Activated T-helper 9 cell treated with anti-CD3 and anti-CD28 coated beads, Interleukin-2, amount 50 U/mL, for 16 hours (primary cell): ENCODE results near the gene NCL.
A peak's percentile ranks its signal among the peaks of the same experiment; 100 is the strongest.
"Not testable (repeated sequence)": the region's sequence is repeated elsewhere in the genome, so short reads cannot be mapped to it uniquely, and the experiment has no call there.

Experiments used
- DNase-seq: peaks from one replicate; pipeline ENCODE4 v3.0.0-alpha.2; 2020; ENCODE audit warnings: low read depth

Gene NCL

GRCh38 chr2:231430437-231430836 lies 33.8 kb downstream of the NCL start:
- DNase-seq, result not testable (repeated sequence)

DNA sequence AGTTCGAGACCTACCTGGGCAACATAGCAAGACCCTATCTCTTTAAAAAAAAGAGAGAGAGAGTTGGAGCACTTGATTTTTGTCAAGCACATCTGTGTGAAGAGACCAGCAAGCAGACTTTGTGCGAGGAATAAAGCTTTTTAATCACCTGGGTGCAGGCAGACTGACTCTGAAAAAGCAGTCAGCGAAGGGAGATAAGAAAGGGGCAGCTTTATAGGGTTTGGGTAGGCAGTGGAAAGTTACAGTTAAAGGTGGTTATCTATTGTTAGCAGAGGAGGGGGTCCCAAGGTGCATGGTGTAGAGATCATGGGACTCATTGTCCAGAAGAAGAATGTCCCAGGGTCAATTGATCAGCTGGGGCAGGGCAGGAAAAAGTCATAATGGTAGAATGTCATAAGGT lies 34.4 kb downstream of the NCL start:
- no peak for DNase-seq

DNA sequence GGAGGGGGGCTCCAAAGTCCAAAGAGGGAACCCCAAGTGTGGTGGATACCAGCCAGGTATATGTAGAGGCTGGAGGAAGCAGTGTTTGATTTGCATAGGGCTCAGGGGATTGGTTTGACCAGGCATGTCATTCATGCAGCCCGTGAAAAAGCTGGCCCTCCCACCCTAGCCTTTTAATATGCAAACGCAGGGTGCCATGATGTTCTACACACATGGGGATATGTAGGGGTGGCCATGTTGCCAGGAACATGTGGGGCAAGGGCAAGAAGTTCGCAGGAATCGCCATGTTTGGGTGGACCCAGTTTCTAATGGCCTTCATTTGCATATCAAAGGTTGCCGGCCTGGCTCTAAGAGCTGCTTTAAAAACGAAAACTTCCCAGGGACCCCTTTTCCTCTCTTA lies 35.1 kb downstream of the NCL start:
- DNase-seq, result no peak

GRCh38 chr2:231427116-231427515 lies 37.2 kb downstream of the NCL start:
- DNase-seq, result no peak

DNA sequence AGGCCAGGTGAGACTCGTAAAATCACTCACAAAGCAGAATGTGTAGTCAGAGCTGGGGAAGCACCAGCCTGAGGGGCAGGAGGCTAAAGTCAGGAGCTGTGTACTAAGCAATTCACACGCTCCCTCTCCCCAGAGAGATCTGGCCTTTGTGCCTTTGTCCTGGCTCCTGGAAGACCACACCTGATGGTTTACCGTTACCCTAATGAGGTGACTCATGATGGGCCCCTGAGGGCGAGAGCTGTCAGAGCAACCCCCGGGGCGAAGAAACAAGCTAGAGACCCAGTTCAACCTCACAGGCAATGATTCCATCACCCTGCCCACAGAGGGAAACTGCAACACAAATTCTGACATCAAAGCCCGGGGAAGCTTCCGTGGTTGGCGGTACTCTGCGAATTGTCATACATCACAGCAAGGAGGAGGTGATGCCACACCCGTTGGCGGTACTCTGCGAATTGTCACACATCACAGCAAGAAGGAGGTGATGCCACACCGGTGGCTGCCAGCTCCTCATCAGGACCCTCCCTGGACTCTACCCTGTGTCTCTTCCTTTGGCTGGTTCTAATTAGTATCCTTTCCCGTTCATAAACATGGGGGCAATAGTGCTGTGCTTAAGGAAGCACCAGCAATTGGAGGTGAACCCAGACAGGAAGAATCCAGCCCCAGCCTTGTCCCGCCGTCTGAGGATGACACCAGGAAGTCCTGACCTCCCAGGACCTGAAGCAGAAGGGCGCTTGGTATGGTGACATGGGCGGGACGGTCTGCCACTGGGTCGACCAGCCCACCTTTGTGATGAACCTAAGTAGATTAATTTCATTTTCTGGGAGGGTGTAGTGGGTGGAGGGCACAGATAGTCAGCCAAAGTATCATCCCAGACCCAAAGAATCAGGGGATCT lies 38.2 kb downstream of the NCL start:
- peak; percentile 58 for DNase-seq

- no peak for DNase-seq
Observed at GRCh38 chr2:231425291-231425810, 38.9 kb downstream of the NCL start.

GRCh38 chr2:231423176-231423575 lies 41.1 kb downstream of the NCL start:
- DNase-seq, result no peak

DNA sequence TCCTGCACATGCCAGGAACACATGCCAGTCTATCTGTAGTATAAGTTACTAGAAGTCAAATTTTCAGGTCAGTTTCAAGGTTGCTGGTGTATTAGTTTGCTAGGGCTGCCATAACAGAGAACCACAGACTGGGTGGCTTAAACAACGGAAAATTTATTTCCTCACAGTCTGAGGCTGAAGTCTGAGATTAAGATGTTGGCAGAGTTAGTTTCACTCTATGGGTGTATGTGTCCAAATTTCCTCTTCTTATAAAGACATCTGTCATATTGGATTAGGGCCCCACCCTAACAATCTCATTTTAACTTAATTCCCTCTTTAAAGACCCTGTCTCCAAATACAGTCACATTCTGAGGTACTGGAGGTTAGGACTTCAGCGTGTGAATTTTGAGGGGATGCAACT lies 42.2 kb downstream of the NCL start:
- no peak for DNase-seq

DNA sequence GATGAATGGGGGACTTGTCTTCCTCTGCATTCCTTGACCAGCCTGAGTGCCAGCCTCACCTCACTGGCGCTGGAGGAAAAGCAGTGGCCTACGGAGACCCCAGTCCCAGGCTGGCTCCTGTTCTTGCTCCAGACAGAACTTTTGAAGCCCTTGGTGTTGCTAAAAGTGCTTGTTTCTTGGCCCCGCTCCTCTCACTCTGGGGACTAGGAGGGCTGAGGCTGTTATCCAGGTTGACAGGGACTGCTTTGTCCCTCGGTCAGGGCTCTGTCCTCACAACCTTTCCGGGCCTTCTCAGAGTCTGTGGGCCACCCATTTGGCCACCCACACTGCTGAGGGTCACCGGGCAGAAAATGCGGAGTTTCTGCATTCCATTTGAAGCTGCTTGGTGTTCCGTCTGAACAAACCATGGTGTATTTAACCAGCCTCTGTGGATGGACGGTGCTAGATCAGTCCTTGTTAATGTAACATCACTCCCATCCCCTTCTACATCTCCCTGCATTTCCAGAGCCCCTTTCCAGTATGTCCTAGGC lies 43.2 kb downstream of the NCL start:
- no peak for DNase-seq

DNA sequence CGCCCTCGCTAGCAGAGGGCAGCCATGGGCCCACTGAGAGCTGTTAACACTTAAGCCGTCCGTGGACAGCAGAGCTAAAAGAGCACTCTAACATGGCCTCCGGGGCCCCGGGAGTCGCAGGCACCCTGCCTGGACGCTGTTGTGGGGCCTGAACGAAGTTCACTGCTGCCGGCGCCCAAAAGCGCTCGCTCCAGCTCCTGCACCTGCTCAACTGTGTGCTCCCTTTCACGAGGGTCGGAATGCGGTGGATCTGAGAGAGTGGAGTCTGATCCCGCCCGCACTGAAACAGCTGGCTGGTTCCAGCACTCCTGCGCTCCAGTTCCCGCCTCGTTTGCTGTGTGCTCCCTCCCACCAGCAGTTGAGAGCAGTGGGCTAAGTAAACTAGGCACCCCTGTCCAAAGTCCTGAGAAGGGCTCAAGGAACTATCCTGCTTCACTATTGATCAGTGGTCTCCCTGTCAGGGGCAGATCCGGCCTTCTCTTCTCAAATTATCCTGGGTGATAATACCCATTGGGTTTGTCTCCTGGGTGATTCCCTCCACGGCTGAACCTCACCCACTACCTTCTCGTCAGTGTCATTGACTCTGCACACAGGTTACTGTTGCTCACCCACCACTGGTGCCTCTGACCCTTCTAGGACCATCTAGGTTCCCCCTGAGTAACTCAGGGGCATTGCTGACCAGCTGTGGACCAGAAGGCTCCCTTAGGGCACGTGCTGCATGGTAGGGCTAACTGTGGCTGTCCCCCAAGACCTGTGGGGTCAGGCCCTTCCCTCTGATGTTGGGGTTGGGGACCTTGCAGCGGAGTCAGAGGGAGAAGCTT lies 45.3 kb downstream of the NCL start:
- no peak for DNase-seq

DNA sequence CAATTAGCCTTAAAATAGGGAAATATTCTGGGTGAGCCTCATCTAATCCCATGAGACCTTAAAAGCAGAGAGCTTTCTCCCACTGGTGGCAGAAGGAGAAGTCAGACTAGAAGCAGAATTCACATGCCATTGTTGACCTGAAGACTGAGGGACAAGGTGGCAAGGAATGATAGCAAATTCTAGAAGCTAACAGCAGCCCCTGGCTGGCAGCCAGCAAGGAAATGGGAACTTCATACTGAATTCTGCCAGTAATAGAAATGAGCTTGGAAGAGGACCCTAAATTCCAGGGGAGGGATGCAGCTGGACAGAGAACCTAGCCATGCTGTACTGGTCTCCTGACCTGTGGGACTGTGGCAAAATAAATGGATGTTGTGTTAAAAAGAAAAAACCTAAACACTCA lies 49.3 kb downstream of the NCL start:
- DNase-seq, result no peak

DNA sequence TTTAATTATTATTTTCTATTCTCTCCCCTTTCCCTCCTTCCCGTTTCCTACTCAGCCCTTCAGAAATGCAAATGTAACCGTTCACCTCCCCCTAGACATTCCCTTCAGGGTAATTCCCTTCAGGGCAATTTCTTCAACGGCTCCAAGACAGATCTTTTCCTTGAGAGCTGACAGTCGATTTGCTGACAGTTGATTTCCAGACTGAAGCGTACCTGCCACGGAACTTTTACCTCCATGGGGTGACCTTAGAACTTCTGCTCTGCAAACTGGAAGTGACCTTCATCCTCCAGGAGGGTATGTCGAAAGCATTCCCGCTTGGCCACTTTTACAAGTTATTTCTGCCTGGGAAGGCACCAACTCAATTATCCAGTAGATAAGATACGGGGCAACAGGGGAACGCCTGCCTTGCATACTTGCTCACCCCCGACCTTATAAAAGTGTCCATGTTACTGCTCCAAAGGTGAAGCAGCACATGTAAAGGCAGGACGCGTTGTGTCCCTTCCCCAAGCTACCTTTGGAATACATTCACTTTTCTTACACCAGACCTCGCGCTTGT lies 50.3 kb downstream of the NCL start:
- DNase-seq, result no peak

DNA sequence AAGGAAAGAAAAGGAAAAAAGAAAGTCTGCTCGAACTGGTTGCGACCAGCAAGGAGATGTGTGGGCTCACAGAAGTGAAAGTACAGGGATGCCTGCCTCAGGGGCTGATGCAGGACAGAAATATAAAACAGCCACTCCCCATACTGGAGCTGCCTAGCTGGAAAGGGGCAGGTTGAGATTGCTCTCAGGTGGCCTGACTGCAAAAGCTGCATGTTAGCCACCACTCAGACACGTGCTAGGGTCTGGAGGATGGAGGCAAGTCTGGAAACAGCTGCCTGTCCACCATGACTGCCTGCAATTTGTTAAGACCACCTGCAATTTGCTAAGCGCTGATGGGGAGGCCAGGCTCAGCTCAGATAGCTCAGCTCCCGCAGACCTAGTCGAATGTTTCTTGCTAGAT lies 50.8 kb downstream of the NCL start:
- DNase-seq, result no peak

DNA sequence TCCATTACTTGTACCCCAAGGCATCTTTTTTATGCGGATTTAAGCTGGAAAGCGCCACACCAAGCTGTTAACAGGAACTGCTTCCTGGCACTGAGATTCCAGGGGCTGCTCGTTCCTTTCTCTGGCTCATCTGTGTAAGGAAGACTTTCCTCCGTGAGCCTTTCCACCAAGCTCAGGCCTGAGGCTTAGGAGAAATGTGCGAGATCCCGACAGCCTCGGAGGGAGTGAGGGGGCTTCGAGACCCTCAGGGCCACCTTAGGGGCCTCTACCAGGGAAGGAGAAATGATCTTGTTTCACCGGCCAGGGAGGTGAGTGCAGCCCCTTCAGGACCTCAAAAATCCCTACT lies 51.7 kb downstream of the NCL start:
- DNase-seq, result no peak

DNA sequence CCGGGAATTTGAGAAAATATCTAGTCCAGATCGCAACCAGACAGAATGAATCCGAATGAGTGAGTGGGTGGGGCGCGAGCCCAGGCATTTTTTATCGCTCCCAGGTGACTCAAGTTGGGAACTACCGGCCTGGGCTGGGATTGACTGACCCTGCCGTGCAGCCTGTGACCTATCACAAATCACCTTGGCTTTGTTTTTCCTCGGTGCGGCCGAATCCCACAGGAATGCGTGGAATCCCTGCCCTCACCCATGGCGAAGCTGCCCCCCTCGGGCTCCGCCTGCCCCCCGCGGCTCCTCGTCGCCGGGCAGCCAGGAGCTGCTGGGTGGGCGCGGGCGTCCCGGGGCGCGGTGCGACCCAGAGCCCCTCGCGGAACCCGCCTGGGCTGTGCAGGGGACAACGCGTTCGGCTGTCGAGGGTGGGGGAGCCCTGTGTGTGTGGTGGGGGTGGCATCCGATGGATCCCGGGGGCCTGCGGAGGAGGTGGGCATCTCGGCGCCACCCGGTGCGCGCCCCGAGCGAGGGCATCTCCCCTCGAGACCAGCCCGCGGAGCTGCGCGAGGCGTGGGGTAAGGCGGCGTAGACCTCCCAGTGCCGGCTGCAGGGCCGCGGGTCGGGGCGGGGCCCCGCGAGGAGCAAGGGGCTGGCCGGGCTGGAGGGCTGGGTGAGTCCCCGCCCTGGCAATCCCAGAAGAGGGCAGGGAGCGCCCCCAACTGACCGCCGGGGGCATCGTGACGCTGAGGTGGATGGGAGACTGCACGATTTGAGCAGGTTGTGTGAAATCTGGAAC lies 52.3 kb downstream of the NCL start:
- DNase-seq, result peak; percentile 52

DNA sequence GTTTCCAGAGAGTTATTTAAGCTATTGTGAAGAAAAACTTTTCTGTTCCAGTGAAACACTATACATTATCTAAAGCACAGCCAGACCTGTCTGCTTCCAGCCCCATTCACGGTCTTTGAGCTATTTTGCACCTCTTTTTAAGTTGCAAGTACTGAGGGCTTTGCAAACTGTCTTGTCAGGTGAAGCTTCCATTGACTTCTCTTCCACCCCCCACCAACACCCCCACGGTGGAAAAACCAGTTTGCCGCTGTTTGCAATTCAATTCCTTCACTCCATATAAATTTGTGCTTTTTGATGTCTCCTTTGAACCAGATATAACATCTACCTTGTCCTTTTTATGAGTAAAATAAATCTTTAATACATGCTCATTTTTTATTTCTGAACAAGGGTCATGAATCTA lies 53.0 kb downstream of the NCL start:
- no peak for DNase-seq

GRCh38 chr2:231410293-231411004 lies 53.8 kb downstream of the NCL start:
- DNase-seq, result no peak

- DNase-seq, result no peak
Observed at GRCh38 chr2:231409776-231410175, 54.5 kb downstream of the NCL start.

- DNase-seq, result not testable (repeated sequence)
Observed at GRCh38 chr2:231408304-231408703, 56.0 kb downstream of the NCL start.

DNA sequence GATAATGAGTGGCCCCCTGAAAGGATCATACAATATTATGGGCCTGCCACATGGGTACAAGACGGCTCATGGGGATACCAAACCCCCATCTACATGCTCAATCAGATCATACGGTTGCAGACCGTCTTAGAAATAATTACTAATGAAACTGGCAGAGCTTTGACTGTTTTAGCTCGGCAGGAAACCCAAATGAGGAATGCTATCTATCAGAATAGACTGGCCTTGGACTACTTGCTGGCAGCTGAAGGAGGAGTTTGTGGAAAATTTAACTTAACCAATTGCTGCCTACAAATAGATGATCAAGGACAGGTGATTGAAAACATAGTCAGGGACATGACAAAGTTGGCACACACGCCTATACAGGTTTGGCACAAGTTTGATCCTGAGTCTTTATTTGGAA lies 56.6 kb downstream of the NCL start:
- DNase-seq, result not testable (repeated sequence)
